GM12878 (cell line): ENCODE measurements around the gene DNMT1. TPM values are rescaled to one million over a fixed set of nuclear protein-coding genes. Genes with fewer than 3 reads are reported as not detected.

Source experiments
- ATAC-seq: fragments of 200-7000 bp; cut with Tn5 transposase; 3 replicates; pipeline ENCODE4 v1.9.1; 2020; ENCODE audit warnings: mild to moderate bottlenecking, moderate library complexity
- BruUV-seq: library from RNA; stranded (reverse); fragments of 400-500 nt; replicated peaks from 2 replicates; lab custom pipeline; 2021; lab: Mats Ljungman, UMichigan
- CTCF ChIA-PET: fragments of 300-600 bp; sonication (Branson Sonifier 250); formaldehyde crosslinking; extraction: SDS; loops from one replicate; lab custom pipeline; 2021; ENCODE audit warnings: inconsistent platforms; lab: Yijun Ruan, JAX
- POLR2A ChIA-PET: fragments of 350-600 bp; formaldehyde crosslinking; extraction: SDS; loops from one replicate; lab custom pipeline; 2021; ENCODE audit warnings: inconsistent platforms; lab: Charles Lee
- RAD21 ChIA-PET: fragments of 300-600 bp; sonication (Branson Sonifier 250); formaldehyde crosslinking; loops from one replicate; lab custom pipeline; 2023; ENCODE audit warnings: antibody characterized with exemption; ENCODE audit not compliant: unreplicated experiment; lab: Charles Lee
- SMC1A ChIA-PET: fragments of 300-600 bp; sonication (Branson Sonifier 250); formaldehyde crosslinking; loops from one replicate; lab custom pipeline; 2023; ENCODE audit not compliant: unreplicated experiment, uncharacterized antibody; lab: Charles Lee
- DNase-seq: peaks from one replicate; pipeline ENCODE4 v3.0.0-alpha.2; 2011; ENCODE audit warnings: low read depth, low spot score
- FAIRE-seq: peaks from 3 replicates; lab custom pipeline; 2011; peaks lifted over from hg19 to GRCh38; lab: Jason Lieb, UNC
- H2AFZ ChIP-seq: 2 replicates; pipeline ENCODE4 v1.6.0; 2011; ENCODE audit warnings: low read depth, low read length, control low read depth; ENCODE audit not compliant: control insufficient read depth
- H3K27ac ChIP-seq: 2 replicates; pipeline ENCODE4 v1.5.1; 2011; ENCODE audit warnings: control low read depth; ENCODE audit not compliant: control insufficient read depth, insufficient read depth
- H3K27me3 ChIP-seq, 2 experiments: replicated peaks in 1 of 2; 2 replicates each; pipeline versions ENCODE4 v1.6.0 to v1.6.1; 2011; ENCODE audit warnings: low read length in 1 of 2; ENCODE audit not compliant: control insufficient read depth in 2 of 2, insufficient read depth in 2 of 2
- H3K36me3 ChIP-seq, 2 experiments: 2 replicates each; pipeline ENCODE4 v1.5.1; 2011; ENCODE audit warnings: low read length in 1 of 2; ENCODE audit not compliant: control insufficient read depth in 2 of 2, insufficient read depth in 2 of 2
- H3K4me1 ChIP-seq: 2 replicates; pipeline ENCODE4 v1.6.1; 2011; ENCODE audit warnings: mild to moderate bottlenecking, low read length, moderate library complexity, mixed read lengths; ENCODE audit not compliant: control insufficient read depth, insufficient read depth
- H3K4me2 ChIP-seq: 2 replicates; pipeline ENCODE4 v1.6.0; 2011; ENCODE audit warnings: control low read depth; ENCODE audit not compliant: control insufficient read depth, insufficient read depth
- H3K4me3 ChIP-seq: fragments of 200-600 bp; sonication (generic); 2 replicates; pipeline ENCODE4 v1.5.1; 2016
- H3K79me2 ChIP-seq: 2 replicates; pipeline ENCODE4 v1.6.0; 2011; ENCODE audit warnings: low read length; ENCODE audit not compliant: control insufficient read depth, insufficient read depth
- H3K9ac ChIP-seq: 2 replicates; pipeline ENCODE4 v1.8.0; 2011; ENCODE audit warnings: low read length, control low read depth, mixed read lengths; ENCODE audit not compliant: control insufficient read depth, insufficient read depth
- H3K9me3 ChIP-seq: replicated peaks from 3 replicates; pipeline ENCODE4 v1.5.1; 2011; ENCODE audit warnings: mild to moderate bottlenecking, low read length; ENCODE audit not compliant: control insufficient read depth, insufficient read depth
- H4K20me1 ChIP-seq: 2 replicates; pipeline ENCODE4 v1.6.0; 2011; ENCODE audit not compliant: control insufficient read depth, insufficient read depth
- BCL11A ChIP-seq: IDR thresholded peaks from 2 replicates; pipeline ENCODE4 v1.6.1; 2011; ENCODE audit warnings: low read depth, low read length
- KAT2A ChIP-seq: conservative IDR thresholded peaks from 2 replicates; pipeline ENCODE4 v1.6.1; 2011; ENCODE audit warnings: low read depth, low read length; ENCODE audit not compliant: control insufficient read depth
- KDM1A ChIP-seq: fragments of 200-600 bp; sonication (generic); IDR thresholded peaks from 2 replicates; pipeline ENCODE4 v1.6.1; 2016; ENCODE audit warnings: borderline replicate concordance
- MEF2B ChIP-seq: fragments of 450-650 bp; IDR thresholded peaks from 2 replicates; pipeline ENCODE4 v1.6.1; 2018; ENCODE audit warnings: mild to moderate bottlenecking, moderate library complexity; ENCODE audit not compliant: partially characterized antibody, poor library complexity, severe bottlenecking
- NFYB ChIP-seq: IDR thresholded peaks from 2 replicates; pipeline ENCODE4 v1.6.1; 2011; ENCODE audit warnings: low read depth, mild to moderate bottlenecking, low read length, improper control_type of control experiment, moderate library complexity; ENCODE audit not compliant: insufficient read depth
- NKRF ChIP-seq: fragments of 450-650 bp; conservative IDR thresholded peaks from 2 replicates; pipeline ENCODE4 v1.6.1; 2017; ENCODE audit warnings: mild to moderate bottlenecking, moderate library complexity
- PML ChIP-seq: IDR thresholded peaks from 2 replicates; pipeline ENCODE4 v1.6.1; 2012; ENCODE audit warnings: low read length, inconsistent platforms
- SIX5 ChIP-seq: IDR thresholded peaks from 2 replicates; pipeline ENCODE4 v1.6.1; 2011; ENCODE audit warnings: mild to moderate bottlenecking, low read depth, low read length, moderate library complexity; ENCODE audit not compliant: severe bottlenecking
- SKIL ChIP-seq: fragments of 450-650 bp; IDR thresholded peaks from 2 replicates; pipeline ENCODE4 v1.6.1; 2017; ENCODE audit warnings: mild to moderate bottlenecking, low read depth, inconsistent platforms; ENCODE audit not compliant: poor library complexity, severe bottlenecking
- SMAD5 ChIP-seq: IDR thresholded peaks from 2 replicates; pipeline ENCODE4 v1.6.1; 2016; ENCODE audit warnings: antibody characterized with exemption, low read depth
- ZNF217 ChIP-seq: fragments of 450-650 bp; IDR thresholded peaks from 2 replicates; pipeline ENCODE4 v1.6.1; 2017; ENCODE audit warnings: antibody characterized with exemption, mild to moderate bottlenecking
- ZNF384 ChIP-seq: IDR thresholded peaks from 2 replicates; pipeline ENCODE4 v1.6.1; 2012; ENCODE audit warnings: low read depth, mild to moderate bottlenecking, low read length, improper control_type of control experiment, borderline replicate concordance
- ZNF592 ChIP-seq: fragments of 450-650 bp; IDR thresholded peaks from 2 replicates; pipeline ENCODE4 v1.6.1; 2017; ENCODE audit warnings: mild to moderate bottlenecking, moderate library complexity
- ZSCAN29 ChIP-seq: fragments of 450-650 bp; IDR thresholded peaks from 2 replicates; pipeline ENCODE4 v1.6.1; 2017; ENCODE audit warnings: mild to moderate bottlenecking, moderate library complexity
- WGBS: methylation state at CpG from one replicate; pipeline ENCODE4 v1.1.6; 2016; ENCODE audit warnings: low lambda C conversion rate; ENCODE audit not compliant: insufficient replicate concordance, insufficient coverage; ENCODE audit errors: missing lambda C conversion rate; 5-methylcytosine and 5-hydroxymethylcytosine counted together
- in situ Hi-C: fragments of 300-500 bp; cut with MboI; formaldehyde crosslinking; loops from 9 replicates; pipeline ENCODE4 v1.14.3; 2018; ENCODE audit warnings: mixed read lengths
- intact Hi-C: fragments of 100-400 bp; cut with micrococcal nuclease; formaldehyde crosslinking; loops from one replicate; pipeline ENCODE4 v1.14.2; 2022; ENCODE audit not compliant: unreplicated experiment
- polyA plus RNA-seq, 11 experiments: library from polyadenylated mRNA; depleted of rRNA in 4 of 11; unstranded in 6 of 11; stranded (reverse) in 5 of 11; fragments of >200 nt; fragmentation: Nextera tagmentation in 4 of 11; fragmentation: Illumina TruSeq in 1 of 11; extraction: Ambion mirVana in 4 of 11; extraction: Trizol in 1 of 11; gene quantifications; 1 replicate in 1 of 11; 2 replicates in 10 of 11; pipeline versions ENCODE4 v1.2.1 to v1.2.3, GENCODE V29; 2011 to 2016; ENCODE audit warnings: inconsistent platforms in 2 of 11, missing spikeins in 2 of 11, low read depth in 1 of 11
- total RNA-seq, 4 experiments: library from RNA; depleted of rRNA in 3 of 4; stranded (reverse); fragments of >200 nt in 3 of 4; fragmentation: Illumina TruSeq in 1 of 4; extraction: Trizol in 1 of 4; gene quantifications; 2 replicates each; pipeline versions ENCODE4 v1.2.1 to v1.2.3, GENCODE V29; 2013 to 2021

Gene DNMT1
- total and polyA plus RNA-seq, 10 of the 15 experiments (the other 5 are each of a cell fraction or from before 2014, with no cell fraction given), result 70.0 to 290 (median 133) TPM

GRCh38 chr19:10173527-10173926 lies 21.2 kb downstream of the DNMT1 start:
- Histone ChIP-seq H2AFZ (no peak overlapping the region), H3K9ac (no peak overlapping the region), H3K36me3 (peaks cover 21 to 33% of the 10 kb centered on the region in 2 experiments), H3K9me3 (no peaks in the 10 kb centered on the region), H4K20me1 (no peaks in the 10 kb centered on the region), H3K27me3 (no peaks in the 10 kb centered on the region), H3K27ac (no peak overlapping the region), H3K4me3 (no peak overlapping the region), H3K4me2 (no peak overlapping the region), H3K4me1 (peaks cover 5% of the 10 kb centered on the region), H3K79me2 (no peaks in the 10 kb centered on the region)
- no peak for DNase-seq
- no peak for ATAC-seq
- ChIA-PET CTCF (interaction anchor here (2.8 kb wide), 1 partner anchor 77 kb away, joined by 12 read pairs; no protein-coding TSS in a partner anchor), RAD21 (no interaction called here), POLR2A (interaction anchor here (0.7 kb wide), 1 partner anchor 46 kb away, joined by 3 read pairs; no protein-coding TSS in a partner anchor), SMC1A (interaction anchor here (0.6 to 1.0 kb wide), 2 partner anchors 72 to 76 kb away, joined by 3 to 4 read pairs; no protein-coding TSS in a partner anchor)
- TF ChIP-seq SIX5, result no peak
- no peak for TF ChIP-seq NKRF
- no peak for TF ChIP-seq BCL11A
- no peak for TF ChIP-seq ZNF592
- TF ChIP-seq KAT2A, result no peak
- TF ChIP-seq MEF2B, result no peak
- no peak for TF ChIP-seq SMAD5
- no peak for TF ChIP-seq NFYB
- no peak for TF ChIP-seq ZNF384
- TF ChIP-seq ZNF217, result no peak
- no peak for TF ChIP-seq KDM1A
- no peak for TF ChIP-seq ZSCAN29
- TF ChIP-seq PML, result no peak
- no peak for TF ChIP-seq SKIL
- in situ Hi-C loops, result no loop called here
- BruUV-seq, result no TSS peak
- no peak for FAIRE-seq
- 94% methylated on average over 9 of the region's 9 CpGs for WGBS
- intact Hi-C loops, result no loop called here
